ENCODE data around the gene RSBN1.

The RSBN1 gene

GRCh38 chr1:113802367-113803007 lies 9.8 kb downstream of the RSBN1 start:
- no peaks in the 10 kb centered on the region for H3K27me3 ChIP-seq (ENCODE audit: control insufficient read depth in 5 of 5, insufficient read depth in 4 of 5, low read length in 5 of 5)
- H3K9me3 ChIP-seq (ENCODE audit: control insufficient read depth in 5 of 5, low read length in 5 of 5), result no peaks in the 10 kb centered on the region

GRCh38 chr1:113800487-113800886 lies 11.8 kb downstream of the RSBN1 start:
- H3K27me3 ChIP-seq (ENCODE audit: control insufficient read depth in 5 of 5, insufficient read depth in 4 of 5, low read length in 5 of 5), result no peaks in the 10 kb centered on the region
- H3K4me1 ChIP-seq (ENCODE audit: control insufficient read depth in 5 of 5, insufficient read depth in 5 of 5, low read length in 5 of 5), result peaks cover 0 to 22% (median 5%) of the 10 kb centered on the region in 5 donors
- no peak overlapping the region for H3K4me3 ChIP-seq (ENCODE audit: low read depth in 1 of 5, low read length in 5 of 5)
- H3K36me3 ChIP-seq (ENCODE audit: control insufficient read depth in 5 of 5, insufficient read depth in 5 of 5, low read length in 5 of 5), result peaks cover 11 to 18% (median 12%) of the 10 kb centered on the region in 5 donors
- H3K9me3 ChIP-seq (ENCODE audit: control insufficient read depth in 5 of 5, low read length in 5 of 5), result no peaks in the 10 kb centered on the region
- H3K27ac ChIP-seq (ENCODE audit: low read depth, low read length), result no peak overlapping the region
- H3K9ac ChIP-seq (ENCODE audit: low read length in 5 of 5), result no peak overlapping the region

More at GRCh38 chr1:113802367-113803007, 9.8 kb downstream of the RSBN1 start:
- H3K4me3 ChIP-seq (ENCODE audit: low read depth in 1 of 5, low read length in 5 of 5), result no peak overlapping the region
- H3K4me1 ChIP-seq (ENCODE audit: control insufficient read depth in 5 of 5, insufficient read depth in 5 of 5, low read length in 5 of 5), result peaks cover 0 to 22% (median 5%) of the 10 kb centered on the region in 5 donors
- H3K36me3 ChIP-seq (ENCODE audit: control insufficient read depth in 5 of 5, insufficient read depth in 5 of 5, low read length in 5 of 5), result peaks cover 2 to 4% (median 3%) of the 10 kb centered on the region in 5 donors
- H3K9ac ChIP-seq (ENCODE audit: low read length in 5 of 5), result no peak overlapping the region
- H3K27ac ChIP-seq (ENCODE audit: low read depth, low read length), result no peak overlapping the region

GRCh38 chr1:113797472-113797871 lies 14.8 kb downstream of the RSBN1 start:
- Histone ChIP-seq H3K27ac (ENCODE audit: low read depth, low read length) (no peak overlapping the region), H3K4me3 (ENCODE audit: low read depth in 1 of 5, low read length in 5 of 5) (no peak overlapping the region), H3K27me3 (ENCODE audit: control insufficient read depth in 5 of 5, insufficient read depth in 4 of 5, low read length in 5 of 5) (no peaks in the 10 kb centered on the region), H3K9ac (ENCODE audit: low read length in 5 of 5) (no peak overlapping the region), H3K9me3 (ENCODE audit: control insufficient read depth in 5 of 5, low read length in 5 of 5) (no peaks in the 10 kb centered on the region), H3K36me3 (ENCODE audit: control insufficient read depth in 5 of 5, insufficient read depth in 5 of 5, low read length in 5 of 5) (peaks cover 13 to 20% (median 18%) of the 10 kb centered on the region in 5 donors), H3K4me1 (ENCODE audit: control insufficient read depth in 5 of 5, insufficient read depth in 5 of 5, low read length in 5 of 5) (peaks cover 0 to 11% (median 3%) of the 10 kb centered on the region in 5 donors)

- Histone ChIP-seq H3K4me1 (ENCODE audit: control insufficient read depth in 5 of 5, insufficient read depth in 5 of 5, low read length in 5 of 5) (peaks cover 0 to 6% (median 1%) of the 10 kb centered on the region in 5 donors), H3K27me3 (ENCODE audit: control insufficient read depth in 5 of 5, insufficient read depth in 4 of 5, low read length in 5 of 5) (no peaks in the 10 kb centered on the region), H3K36me3 (ENCODE audit: control insufficient read depth in 5 of 5, insufficient read depth in 5 of 5, low read length in 5 of 5) (peaks cover 13 to 22% (median 20%) of the 10 kb centered on the region in 5 donors), H3K27ac (ENCODE audit: low read depth, low read length) (no peak overlapping the region), H3K4me3 (ENCODE audit: low read depth in 1 of 5, low read length in 5 of 5) (no peak overlapping the region), H3K9ac (ENCODE audit: low read length in 5 of 5) (no peak overlapping the region), H3K9me3 (ENCODE audit: control insufficient read depth in 5 of 5, low read length in 5 of 5) (no peaks in the 10 kb centered on the region)
These were observed 18.1 kb downstream of the RSBN1 start for GRCh38 chr1:113793878-113794834.

- H3K9ac ChIP-seq (ENCODE audit: low read length in 5 of 5), result no peak overlapping the region
- peaks cover 0 to 3% (median 0%) of the 10 kb centered on the region in 5 donors for H3K4me1 ChIP-seq (ENCODE audit: control insufficient read depth in 5 of 5, insufficient read depth in 5 of 5, low read length in 5 of 5)
- H3K9me3 ChIP-seq (ENCODE audit: control insufficient read depth in 5 of 5, low read length in 5 of 5), result no peaks in the 10 kb centered on the region
- H3K4me3 ChIP-seq (ENCODE audit: low read depth in 1 of 5, low read length in 5 of 5), result no peak overlapping the region
- peaks cover 13 to 23% (median 20%) of the 10 kb centered on the region in 5 donors for H3K36me3 ChIP-seq (ENCODE audit: control insufficient read depth in 5 of 5, insufficient read depth in 5 of 5, low read length in 5 of 5)
- H3K27ac ChIP-seq (ENCODE audit: low read depth, low read length), result no peak overlapping the region
- H3K27me3 ChIP-seq (ENCODE audit: control insufficient read depth in 5 of 5, insufficient read depth in 4 of 5, low read length in 5 of 5), result no peaks in the 10 kb centered on the region
These were observed 19.3 kb downstream of the RSBN1 start for GRCh38 chr1:113792986-113793385.

GRCh38 chr1:113792471-113792870 lies 19.8 kb downstream of the RSBN1 start:
- H3K4me3 ChIP-seq (ENCODE audit: low read depth in 1 of 5, low read length in 5 of 5), result no peak overlapping the region
- no peak overlapping the region for H3K27ac ChIP-seq (ENCODE audit: low read depth, low read length)
- no peaks in the 10 kb centered on the region for H3K27me3 ChIP-seq (ENCODE audit: control insufficient read depth in 5 of 5, insufficient read depth in 4 of 5, low read length in 5 of 5)
- no peak overlapping the region for H3K9ac ChIP-seq (ENCODE audit: low read length in 5 of 5)
- H3K9me3 ChIP-seq (ENCODE audit: control insufficient read depth in 5 of 5, low read length in 5 of 5), result no peaks in the 10 kb centered on the region
- H3K4me1 ChIP-seq (ENCODE audit: control insufficient read depth in 5 of 5, insufficient read depth in 5 of 5, low read length in 5 of 5), result peaks cover 0 to 3% (median 0%) of the 10 kb centered on the region in 5 donors
- peaks cover 9 to 20% (median 17%) of the 10 kb centered on the region in 5 donors for H3K36me3 ChIP-seq (ENCODE audit: control insufficient read depth in 5 of 5, insufficient read depth in 5 of 5, low read length in 5 of 5)

GRCh38 chr1:113788802-113789201 lies 23.5 kb downstream of the RSBN1 start:
- no peak overlapping the region for H3K9ac ChIP-seq (ENCODE audit: low read length in 5 of 5)
- H3K36me3 ChIP-seq (ENCODE audit: control insufficient read depth in 5 of 5, insufficient read depth in 5 of 5, low read length in 5 of 5), result peaks cover 0 to 5% (median 0%) of the 10 kb centered on the region in 5 donors
- H3K4me3 ChIP-seq (ENCODE audit: low read depth in 1 of 5, low read length in 5 of 5), result no peak overlapping the region
- H3K27me3 ChIP-seq (ENCODE audit: control insufficient read depth in 5 of 5, insufficient read depth in 4 of 5, low read length in 5 of 5), result no peaks in the 10 kb centered on the region
- no peak overlapping the region for H3K27ac ChIP-seq (ENCODE audit: low read depth, low read length)
- no peaks in the 10 kb centered on the region for H3K9me3 ChIP-seq (ENCODE audit: control insufficient read depth in 5 of 5, low read length in 5 of 5)
- H3K4me1 ChIP-seq (ENCODE audit: control insufficient read depth in 5 of 5, insufficient read depth in 5 of 5, low read length in 5 of 5), result peaks cover 0 to 9% (median 4%) of the 10 kb centered on the region in 5 donors

- Histone ChIP-seq H3K4me1 (ENCODE audit: control insufficient read depth in 5 of 5, insufficient read depth in 5 of 5, low read length in 5 of 5) (peaks cover 3 to 19% (median 15%) of the 10 kb centered on the region in 5 donors), H3K9me3 (ENCODE audit: control insufficient read depth in 5 of 5, low read length in 5 of 5) (no peaks in the 10 kb centered on the region), H3K36me3 (ENCODE audit: control insufficient read depth in 5 of 5, insufficient read depth in 5 of 5, low read length in 5 of 5) (peaks cover 0 to 5% (median 0%) of the 10 kb centered on the region in 5 donors), H3K9ac (ENCODE audit: low read length in 5 of 5) (no peak overlapping the region), H3K4me3 (ENCODE audit: low read depth in 1 of 5, low read length in 5 of 5) (no peak overlapping the region), H3K27ac (ENCODE audit: low read depth, low read length) (no peak overlapping the region), H3K27me3 (ENCODE audit: control insufficient read depth in 5 of 5, insufficient read depth in 4 of 5, low read length in 5 of 5) (no peaks in the 10 kb centered on the region)
These were observed 24.6 kb downstream of the RSBN1 start for GRCh38 chr1:113787663-113788062.

GRCh38 chr1:113786069-113786468 lies 26.2 kb downstream of the RSBN1 start:
- Histone ChIP-seq H3K36me3 (ENCODE audit: control insufficient read depth in 5 of 5, insufficient read depth in 5 of 5, low read length in 5 of 5) (peaks cover 0 to 5% (median 0%) of the 10 kb centered on the region in 5 donors), H3K9me3 (ENCODE audit: control insufficient read depth in 5 of 5, low read length in 5 of 5) (no peaks in the 10 kb centered on the region), H3K4me1 (ENCODE audit: control insufficient read depth in 5 of 5, insufficient read depth in 5 of 5, low read length in 5 of 5) (peaks cover 3 to 25% (median 24%) of the 10 kb centered on the region in 5 donors), H3K9ac (ENCODE audit: low read length in 5 of 5) (no peak overlapping the region), H3K4me3 (ENCODE audit: low read depth in 1 of 5, low read length in 5 of 5) (no peak overlapping the region), H3K27ac (ENCODE audit: low read depth, low read length) (no peak overlapping the region), H3K27me3 (ENCODE audit: control insufficient read depth in 5 of 5, insufficient read depth in 4 of 5, low read length in 5 of 5) (no peaks in the 10 kb centered on the region)

Measured in subcutaneous abdominal adipose tissue (tissue), 5 donors.